ENCODE measurements around the gene ADO. TPM values are rescaled to one million over a fixed set of nuclear protein-coding genes. Genes with fewer than 3 reads are reported as not detected.
"Not testable (repeated sequence)": the region's sequence is repeated elsewhere in the genome, so short reads cannot be mapped to it uniquely, and the experiment has no call there.

The ADO gene
- 16.3 TPM for total RNA-seq
- long read RNA-seq, transcript ADO-201 (1 exons, 3,627 nt) = major isoform, 5 of 5 reads
- long read RNA-seq, partial matches to known transcripts = 0 of 5 reads
- long read RNA-seq, other reads (novel, unspliced or antisense) = 0 of 5 reads

- peak; percentile 95 for ATAC-seq
- DNase-seq (ENCODE audit: missing footprints) = peak; percentile 93
- intact Hi-C loops (cut with DNase I) = no loop called here
These were observed at the start of gene ADO for GRCh38 chr10:62804356-62805230. ADO (plus strand) TSS chr10:62804720; CDS start chr10:62805060, 340 bp downstream.

- intact Hi-C loops (cut with DNase I) = no loop called here
- DNase-seq (ENCODE audit: missing footprints) = no peak
- no peak for ATAC-seq
These were observed 49.6 kb upstream of the ADO start for GRCh38 chr10:62754963-62755362.

GRCh38 chr10:62755662-62756653 lies 48.6 kb upstream of the ADO start:
- DNase-seq (ENCODE audit: missing footprints) = no peak
- no peak for ATAC-seq
- intact Hi-C loops (cut with DNase I) = no loop called here

- no peak for ATAC-seq
- no peak for DNase-seq (ENCODE audit: missing footprints)
- intact Hi-C loops (cut with DNase I) = loop anchor here (5.0 kb wide), 1 partner anchor 58 kb away; the partner anchor contains the start of gene EGR2
These were observed 44.8 kb upstream of the ADO start for GRCh38 chr10:62759599-62760175.

- intact Hi-C loops (cut with DNase I) = loop anchor here (5.0 kb wide), 1 partner anchor 57 kb away; the partner anchor contains the start of gene EGR2
- ATAC-seq (no peak), DNase-seq (ENCODE audit: missing footprints) (no peak)
These were observed 44.1 kb upstream of the ADO start for GRCh38 chr10:62760401-62760800.

GRCh38 chr10:62761115-62761514 lies 43.4 kb upstream of the ADO start:
- DNase-seq (ENCODE audit: missing footprints) (no peak), ATAC-seq (no peak)
- intact Hi-C loops (cut with DNase I) = loop anchor here (5.0 kb wide), 1 partner anchor 56 kb away; the partner anchor contains the start of gene EGR2

- peak; percentile 94 for ATAC-seq
- peak; percentile 85 for DNase-seq (ENCODE audit: missing footprints)
- intact Hi-C loops (cut with DNase I) = loop anchor here (5.0 kb wide), 1 partner anchor 54 kb away; the partner anchor contains the start of gene EGR2
These were observed 41.4 kb upstream of the ADO start for GRCh38 chr10:62763155-62763554.

- no peak for ATAC-seq
- DNase-seq (ENCODE audit: missing footprints) = no peak
- intact Hi-C loops (cut with DNase I) = loop anchor here (5.0 kb wide), 1 partner anchor 53 kb away; the partner anchor contains the start of gene EGR2
These were observed 40.5 kb upstream of the ADO start for GRCh38 chr10:62764011-62764410.

GRCh38 chr10:62765726-62766125 lies 38.8 kb upstream of the ADO start:
- DNase-seq (ENCODE audit: missing footprints) (no peak), ATAC-seq (no peak)
- intact Hi-C loops (cut with DNase I) = loop anchor here (5.0 kb wide), 1 partner anchor 133 kb away; no protein-coding TSS in a partner anchor

GRCh38 chr10:62766386-62766785 lies 38.1 kb upstream of the ADO start:
- ATAC-seq (no peak), DNase-seq (ENCODE audit: missing footprints) (no peak)
- intact Hi-C loops (cut with DNase I) = loop anchor here (5.0 kb wide), 1 partner anchor 134 kb away; no protein-coding TSS in a partner anchor

GRCh38 chr10:62769574-62770242 lies 34.8 kb upstream of the ADO start:
- intact Hi-C loops (cut with DNase I) = loop anchor here (5.0 kb wide), 1 partner anchor 137 kb away; no protein-coding TSS in a partner anchor
- DNase-seq (ENCODE audit: missing footprints) (no peak), ATAC-seq (peak; percentile 49)

GRCh38 chr10:62772186-62772974 lies 32.1 kb upstream of the ADO start:
- peak; percentile 61 for ATAC-seq
- DNase-seq (ENCODE audit: missing footprints) = no peak
- intact Hi-C loops (cut with DNase I) = no loop called here

GRCh38 chr10:62778125-62778524 lies 26.4 kb upstream of the ADO start:
- no peak for ATAC-seq
- intact Hi-C loops (cut with DNase I) = no loop called here
- no peak for DNase-seq (ENCODE audit: missing footprints)

GRCh38 chr10:62779487-62780248 lies 24.9 kb upstream of the ADO start:
- no peak for ATAC-seq
- DNase-seq (ENCODE audit: missing footprints) = no peak

GRCh38 chr10:62784537-62784936 lies 20.0 kb upstream of the ADO start:
- intact Hi-C loops (cut with DNase I); DNase-seq (ENCODE audit: missing footprints); ATAC-seq: not testable (repeated sequence)

More at GRCh38 chr10:62779487-62780248, 24.9 kb upstream of the ADO start:
- intact Hi-C loops (cut with DNase I) = no loop called here

GRCh38 chr10:62788285-62788684 lies 16.2 kb upstream of the ADO start:
- intact Hi-C loops (cut with DNase I); ATAC-seq; DNase-seq (ENCODE audit: missing footprints): not testable (repeated sequence)
